Common myeloid progenitor, CD34-positive (primary cell): ENCODE measurements around the gene SHMT2.

Experiments used
- CTCF ChIA-PET: fragments of 350-600 bp; sonication (Branson Sonifier 250); formaldehyde crosslinking; loops from one replicate; lab custom pipeline; 2021; ENCODE audit warnings: antibody characterized with exemption; lab: Charles Lee
- POLR2A ChIA-PET: fragments of 350-600 bp; sonication (Branson Sonifier 250); formaldehyde crosslinking; loops from one replicate; lab custom pipeline; 2021; ENCODE audit warnings: antibody characterized with exemption; lab: Charles Lee
- DNase-seq, 3 donors: peaks; one replicate each; pipeline versions ENCODE4 v3.0.0 to v3.0.0-alpha.2; 2013
- H3K27ac ChIP-seq, 2 experiments: 1 replicate in 1 of 2; 2 replicates in 1 of 2; pipeline ENCODE4 v1.7.0; 2013; ENCODE audit warnings: inconsistent platforms in 2 of 2, low read length in 2 of 2, mild to moderate bottlenecking in 2 of 2, low read depth in 1 of 2, moderate library complexity in 1 of 2; ENCODE audit not compliant: severe bottlenecking in 2 of 2, insufficient read depth in 1 of 2, poor library complexity in 1 of 2
- H3K27me3 ChIP-seq, 5 experiments: replicated peaks in 2 of 5; 1 replicate in 3 of 5; 2 replicates in 2 of 5; pipeline versions ENCODE4 v1.6.1 to v1.7.0; 2013; ENCODE audit warnings: low read length in 4 of 5, mild to moderate bottlenecking in 2 of 5, moderate library complexity in 2 of 5, inconsistent platforms in 1 of 5; ENCODE audit not compliant: insufficient read depth in 5 of 5, control insufficient read depth in 4 of 5
- H3K36me3 ChIP-seq, 4 experiments: 1 replicate in 2 of 4; 2 replicates in 2 of 4; pipeline versions ENCODE4 v1.6.1 to v1.7.0; 2013; ENCODE audit warnings: low read length in 3 of 4, control low read depth in 1 of 4, mild to moderate bottlenecking in 1 of 4; ENCODE audit not compliant: control insufficient read depth in 4 of 4, insufficient read depth in 4 of 4
- H3K4me1 ChIP-seq, 4 experiments: 1 replicate in 3 of 4; 2 replicates in 1 of 4; pipeline versions ENCODE4 v1.6.1 to v1.7.1; 2013; ENCODE audit warnings: low read length in 3 of 4, mild to moderate bottlenecking in 3 of 4, control low read depth in 1 of 4, inconsistent platforms in 1 of 4, moderate library complexity in 1 of 4; ENCODE audit not compliant: control insufficient read depth in 4 of 4, insufficient read depth in 4 of 4; ENCODE audit errors: control extremely low read depth in 1 of 4
- H3K4me3 ChIP-seq, 7 experiments: 1 replicate in 4 of 7; 2 replicates in 3 of 7; pipeline versions ENCODE4 v1.5.1 to v1.7.0; 2013; ENCODE audit warnings: mild to moderate bottlenecking in 7 of 7, low read length in 6 of 7, moderate library complexity in 6 of 7, inconsistent platforms in 2 of 7, low read depth in 2 of 7, control low read depth in 1 of 7; ENCODE audit not compliant: insufficient read depth in 4 of 7, control insufficient read depth in 1 of 7; ENCODE audit errors: extremely low read depth in 1 of 7
- H3K9me3 ChIP-seq, 5 experiments: 1 replicate in 4 of 5; 2 replicates in 1 of 5; pipeline versions ENCODE4 v1.6.1 to v1.7.1; 2013; ENCODE audit warnings: low read length in 4 of 5, mild to moderate bottlenecking in 2 of 5, inconsistent platforms in 1 of 5, low read depth in 1 of 5, moderate library complexity in 1 of 5; ENCODE audit not compliant: control insufficient read depth in 4 of 5, insufficient read depth in 2 of 5; ENCODE audit errors: control extremely low read depth in 1 of 5
- WGBS: methylation state at CpG from one replicate; pipeline ENCODE4 v1.1.5; 2013; ENCODE audit not compliant: insufficient coverage; 5-methylcytosine and 5-hydroxymethylcytosine counted together

SHMT2 gene

GRCh38 chr12:57190821-57191220 lies 38.7 kb upstream of the SHMT2 start:
- Histone ChIP-seq H3K27ac (no peak overlapping the region), H3K27me3 (no peaks in the 10 kb centered on the region), H3K9me3 (no peaks in the 10 kb centered on the region), H3K36me3 (no peaks in the 10 kb centered on the region), H3K4me1 (peaks cover 0 to 7% (median 4%) of the 10 kb centered on the region in 4 experiments), H3K4me3 (no peak overlapping the region)
- WGBS = over 99% methylated on average over 23 of the region's 23 CpGs
- CTCF ChIA-PET = interaction anchor here (12.7 to 18.6 kb wide), 2 partner anchors 16 to 67 kb away, joined by 182 to 350 read pairs; partner anchors contain the start of gene LRP1
- POLR2A ChIA-PET = interaction anchor here (0.6 kb wide), 1 partner anchor 195 kb away, joined by 3 read pairs; no protein-coding TSS in a partner anchor
- no peak for DNase-seq

- Histone ChIP-seq H3K27me3 (no peaks in the 10 kb centered on the region), H3K9me3 (no peaks in the 10 kb centered on the region), H3K4me3 (no peak overlapping the region), H3K27ac (no peak overlapping the region), H3K4me1 (peaks cover 0 to 7% (median 4%) of the 10 kb centered on the region in 4 experiments), H3K36me3 (no peaks in the 10 kb centered on the region)
- POLR2A ChIA-PET = interaction anchor here (0.6 kb wide), 1 partner anchor 194 kb away, joined by 3 read pairs; no protein-coding TSS in a partner anchor
- no peak for DNase-seq
- WGBS = 100% methylated on average over 6 of the region's 11 CpGs
- CTCF ChIA-PET = interaction anchor here (2.6 to 18.6 kb wide), 3 partner anchors 16 to 67 kb away, joined by 7 to 350 read pairs (median 182); partner anchors contain the start of gene LRP1
Observed at GRCh38 chr12:57191410-57191809, 38.1 kb upstream of the SHMT2 start.

GRCh38 chr12:57192920-57193319 lies 36.6 kb upstream of the SHMT2 start:
- Histone ChIP-seq H3K4me1 (peaks cover 0 to 7% (median 4%) of the 10 kb centered on the region in 4 experiments), H3K27me3 (no peaks in the 10 kb centered on the region), H3K36me3 (no peaks in the 10 kb centered on the region), H3K27ac (no peak overlapping the region), H3K4me3 (no peak overlapping the region), H3K9me3 (no peaks in the 10 kb centered on the region)
- ChIA-PET CTCF (interaction anchor here (0.6 to 18.6 kb wide), 3 partner anchors 20 to 69 kb away, joined by 3 to 350 read pairs (median 7); partner anchors contain the start of gene LRP1), POLR2A (no interaction called here)
- no peak for DNase-seq
- 94% methylated on average over 11 of the region's 16 CpGs for WGBS

GRCh38 chr12:57193706-57194245 lies 35.7 kb upstream of the SHMT2 start:
- peaks cover 0 to 7% (median 4%) of the 10 kb centered on the region in 4 experiments for H3K4me1 ChIP-seq
- H3K27ac ChIP-seq = no peak overlapping the region
- no peaks in the 10 kb centered on the region for H3K36me3 ChIP-seq
- WGBS = 97% methylated on average over 18 of the region's 19 CpGs
- ChIA-PET POLR2A (no interaction called here), CTCF (interaction anchor here (1.8 to 18.6 kb wide), 3 partner anchors 20 to 70 kb away, joined by 4 to 350 read pairs (median 7); partner anchors contain the start of gene LRP1)
- no peaks in the 10 kb centered on the region for H3K9me3 ChIP-seq
- no peaks in the 10 kb centered on the region for H3K27me3 ChIP-seq
- no peak for DNase-seq
- no peak overlapping the region for H3K4me3 ChIP-seq

DNA sequence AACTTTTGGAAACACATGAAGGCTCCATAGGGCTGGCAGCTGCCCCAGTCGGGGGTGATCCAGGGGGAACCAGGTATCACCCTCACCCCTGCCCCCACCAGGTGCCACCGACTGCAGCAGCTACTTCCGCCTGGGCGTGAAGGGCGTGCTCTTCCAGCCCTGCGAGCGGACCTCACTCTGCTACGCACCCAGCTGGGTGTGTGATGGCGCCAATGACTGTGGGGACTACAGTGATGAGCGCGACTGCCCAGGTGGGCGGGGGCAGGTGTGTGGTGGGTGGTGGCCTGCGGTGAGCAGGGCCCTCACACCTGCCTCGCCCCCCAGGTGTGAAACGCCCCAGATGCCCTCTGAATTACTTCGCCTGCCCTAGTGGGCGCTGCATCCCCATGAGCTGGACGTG lies 35.3 kb upstream of the SHMT2 start:
- Histone ChIP-seq H3K27me3 (no peaks in the 10 kb centered on the region), H3K4me3 (no peak overlapping the region), H3K9me3 (no peaks in the 10 kb centered on the region), H3K4me1 (peaks cover 0 to 7% (median 4%) of the 10 kb centered on the region in 4 experiments), H3K27ac (no peak overlapping the region), H3K36me3 (no peaks in the 10 kb centered on the region)
- no peak for DNase-seq
- WGBS = 96% methylated on average over 15 of the region's 18 CpGs
- ChIA-PET CTCF (interaction anchor here (1.8 to 18.6 kb wide), 3 partner anchors 20 to 70 kb away, joined by 4 to 350 read pairs (median 7); partner anchors contain the start of gene LRP1), POLR2A (no interaction called here)

DNA sequence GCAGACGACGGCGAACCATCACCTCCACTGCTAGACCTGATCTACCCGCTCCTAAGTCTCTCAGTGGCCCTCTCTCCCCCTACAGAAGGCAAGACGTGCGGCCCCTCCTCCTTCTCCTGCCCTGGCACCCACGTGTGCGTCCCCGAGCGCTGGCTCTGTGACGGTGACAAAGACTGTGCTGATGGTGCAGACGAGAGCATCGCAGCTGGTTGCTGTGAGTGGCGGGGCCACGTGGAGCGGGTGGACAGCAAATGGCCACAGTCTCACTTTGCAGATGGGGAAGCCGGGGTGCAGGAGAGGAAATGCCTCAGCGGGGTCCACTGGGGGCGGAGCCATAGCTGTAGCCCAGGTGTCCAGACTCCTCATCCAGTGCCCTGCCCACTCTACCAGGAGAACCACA lies 34.3 kb upstream of the SHMT2 start:
- WGBS = 93% methylated on average over 16 of the region's 19 CpGs

More for the DNA sequence above, 34.3 kb upstream of the SHMT2 start:
- no peak for DNase-seq
- Histone ChIP-seq H3K4me3 (no peak overlapping the region), H3K4me1 (peaks cover 0 to 3% (median 0%) of the 10 kb centered on the region in 4 experiments), H3K27me3 (no peaks in the 10 kb centered on the region), H3K9me3 (no peaks in the 10 kb centered on the region), H3K36me3 (no peaks in the 10 kb centered on the region), H3K27ac (no peak overlapping the region)
- CTCF ChIA-PET = interaction anchor here (0.9 to 18.6 kb wide), 3 partner anchors 11 to 71 kb away, joined by 3 to 350 read pairs (median 38); partner anchors contain the start of gene LRP1
- POLR2A ChIA-PET = no interaction called here
